Measurements from ENCODE around the gene HSPD1. TPM values are rescaled to one million over a fixed set of nuclear protein-coding genes. Genes with fewer than 3 reads are reported as not detected.
"Not testable (repeated sequence)": the region's sequence is repeated elsewhere in the genome, so short reads cannot be mapped to it uniquely, and the experiment has no call there.

Gene HSPD1
- total RNA-seq, 4 donors from 2014 or later: 82.0 to 104 (median 88.2) TPM

DNA sequence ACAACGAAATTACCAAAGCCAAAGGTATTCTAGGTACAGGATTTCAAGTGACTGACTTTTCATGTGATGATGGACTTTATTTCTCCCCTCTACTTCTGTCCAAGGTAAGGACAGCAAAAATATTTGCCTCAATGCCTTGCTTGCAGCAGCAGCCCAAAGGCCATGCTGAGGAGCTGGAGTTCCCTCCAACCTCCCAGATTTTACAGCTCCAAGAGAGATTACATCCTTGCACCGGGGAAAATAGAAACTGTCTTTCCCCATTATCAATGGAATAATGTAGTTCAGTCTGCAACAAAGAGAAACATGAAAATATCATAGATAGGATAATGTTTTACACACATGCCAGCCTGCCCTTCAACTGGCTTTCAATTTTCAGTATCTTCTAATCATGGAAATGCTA, 13.5 kb downstream of the HSPD1 start:
- Histone ChIP-seq H3K4me3 (no peak overlapping the region), H3K4me1 (no peaks in the 10 kb centered on the region), H3K27ac (no peak overlapping the region), H3K27me3 (no peaks in the 10 kb centered on the region), H3K36me3 (peaks cover 6 to 46% of the 10 kb centered on the region in 2 donors), H3K9me3 (no peaks in the 10 kb centered on the region)
- no peak for TF ChIP-seq CTCF (IDR thresholded peaks at IDR 0.05 in 4 of 5, conservative IDR thresholded peaks at IDR 0.05 in 1 of 5)
- no peak for TF ChIP-seq POLR2A (IDR thresholded peaks at IDR 0.05)
- no peak for ATAC-seq
- intact Hi-C loops (cut with DNase I; ENCODE audit: low total_unique reads): no loop called here
- in situ Hi-C loops (cut with MboI; ENCODE audit: low sequenced_read_pairs in 4 of 4): no loop called here
- DNase-seq: no peak

GRCh38 chr2:197484248-197484647, 15.4 kb downstream of the HSPD1 start:
- ATAC-seq; H3K27ac ChIP-seq; in situ Hi-C loops (cut with MboI; ENCODE audit: low sequenced_read_pairs in 4 of 4); H3K4me1 ChIP-seq; H3K9me3 ChIP-seq; intact Hi-C loops (cut with DNase I; ENCODE audit: low total_unique reads); DNase-seq; H3K27me3 ChIP-seq; H3K4me3 ChIP-seq: not testable (repeated sequence)
- peaks cover 5 to 27% of the 10 kb centered on the region in 2 donors for H3K36me3 ChIP-seq

DNA sequence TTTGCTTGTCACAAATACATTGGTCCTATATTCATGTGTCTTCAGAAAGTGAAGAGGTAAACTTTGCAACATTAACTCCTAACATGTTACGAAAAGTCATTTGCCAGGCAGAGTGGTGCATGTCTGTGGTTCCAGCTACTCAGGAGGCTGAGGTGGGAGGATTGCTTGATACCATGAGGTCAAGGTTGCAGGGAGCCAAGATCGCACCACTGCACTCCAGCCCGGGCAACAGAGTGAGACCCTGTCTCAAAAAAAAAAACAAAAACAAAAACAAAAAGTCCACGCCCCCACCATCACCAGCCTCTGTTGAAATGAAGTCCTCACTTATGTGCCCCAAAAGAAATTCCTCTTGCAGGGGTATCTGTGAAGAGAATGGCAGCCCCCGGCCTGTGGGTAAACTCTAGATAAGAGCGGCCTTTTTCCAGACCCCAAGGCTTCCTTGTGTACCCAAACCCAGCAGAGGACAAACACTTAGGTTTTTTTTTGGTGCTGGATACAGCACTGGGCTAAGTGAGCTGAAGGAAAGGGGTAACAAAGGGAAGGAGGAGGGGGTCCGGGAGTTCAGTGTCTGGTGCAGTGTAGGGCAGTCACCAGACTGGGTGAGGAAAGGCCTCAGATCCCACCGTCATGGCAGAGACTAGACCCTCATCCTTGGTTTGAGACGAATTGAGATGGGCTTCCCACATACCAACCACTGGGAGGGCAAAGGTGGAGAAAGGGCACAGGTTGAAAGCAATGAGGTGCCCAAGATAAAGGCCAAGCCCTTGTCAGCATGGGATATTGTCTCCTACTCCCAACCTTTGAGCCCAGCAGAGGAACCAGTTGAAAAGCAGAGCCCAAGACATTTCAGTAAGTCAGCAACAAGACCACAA, 19.2 kb downstream of the HSPD1 start:
- intact Hi-C loops (cut with DNase I; ENCODE audit: low total_unique reads): no loop called here
- ATAC-seq (no peak), DNase-seq (no peak)
- Histone ChIP-seq H3K4me3 (no peak overlapping the region), H3K27me3 (no peaks in the 10 kb centered on the region), H3K36me3 (peaks cover 0 to 37% of the 10 kb centered on the region in 2 donors), H3K4me1 (no peaks in the 10 kb centered on the region), H3K27ac (no peak overlapping the region), H3K9me3 (no peaks in the 10 kb centered on the region)
- TF ChIP-seq CTCF (IDR thresholded peaks at IDR 0.05 in 4 of 5, conservative IDR thresholded peaks at IDR 0.05 in 1 of 5): no peak
- TF ChIP-seq POLR2A (IDR thresholded peaks at IDR 0.05): no peak
- in situ Hi-C loops (cut with MboI; ENCODE audit: low sequenced_read_pairs in 4 of 4): no loop called here

DNA sequence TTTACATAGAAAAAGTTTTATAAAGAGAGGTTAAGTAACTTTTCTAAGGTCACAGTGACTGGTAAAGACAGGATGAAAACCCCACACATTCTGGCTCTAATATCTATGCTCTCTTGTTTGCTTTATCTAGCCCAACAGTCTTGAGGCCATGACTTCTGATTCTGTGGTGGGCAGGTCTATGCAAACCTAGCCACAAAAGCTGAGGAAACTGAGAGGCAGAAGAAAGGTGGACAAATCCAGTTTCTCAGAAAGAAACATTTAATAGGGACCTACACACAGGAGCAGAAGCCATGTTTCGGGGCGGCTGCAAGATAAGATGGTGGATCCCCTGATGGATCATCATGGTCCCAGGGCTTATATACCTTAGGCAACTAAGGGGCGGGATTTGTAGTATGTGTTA, 21.8 kb downstream of the HSPD1 start:
- intact Hi-C loops (cut with DNase I; ENCODE audit: low total_unique reads): no loop called here
- no peaks in the 10 kb centered on the region for H3K27me3 ChIP-seq
- in situ Hi-C loops (cut with MboI; ENCODE audit: low sequenced_read_pairs in 4 of 4): no loop called here
- H3K4me1 ChIP-seq: no peaks in the 10 kb centered on the region
- H3K9me3 ChIP-seq: no peaks in the 10 kb centered on the region
- peaks cover 2 to 56% of the 10 kb centered on the region in 2 donors for H3K36me3 ChIP-seq
- H3K4me3 ChIP-seq: no peak overlapping the region
- no peak for DNase-seq
- no peak for ATAC-seq
- no peak overlapping the region for H3K27ac ChIP-seq
- TF ChIP-seq CTCF (IDR thresholded peaks at IDR 0.05 in 4 of 5, conservative IDR thresholded peaks at IDR 0.05 in 1 of 5): no peak
- TF ChIP-seq POLR2A (IDR thresholded peaks at IDR 0.05): no peak

GRCh38 chr2:197472166-197472565, 27.5 kb downstream of the HSPD1 start:
- Histone ChIP-seq H3K36me3 (peaks cover 2 to 96% of the 10 kb centered on the region in 2 donors), H3K27ac (no peak overlapping the region), H3K9me3 (no peaks in the 10 kb centered on the region), H3K27me3 (no peaks in the 10 kb centered on the region), H3K4me3 (no peak overlapping the region), H3K4me1 (no peaks in the 10 kb centered on the region)
- intact Hi-C loops (cut with DNase I; ENCODE audit: low total_unique reads): no loop called here
- DNase-seq (no peak), ATAC-seq (no peak)
- TF ChIP-seq CTCF (IDR thresholded peaks at IDR 0.05 in 4 of 5, conservative IDR thresholded peaks at IDR 0.05 in 1 of 5): no peak
- no peak for TF ChIP-seq POLR2A (IDR thresholded peaks at IDR 0.05)
- in situ Hi-C loops (cut with MboI; ENCODE audit: low sequenced_read_pairs in 4 of 4): no loop called here
